ENCODE data around the gene C1orf226. TPM values are rescaled to one million over a fixed set of nuclear protein-coding genes. Genes with fewer than 3 reads are reported as not detected.
A peak's percentile ranks its signal among the peaks of the same experiment; 100 is the strongest.

C1orf226 gene
- total and polyA plus RNA-seq, 9 of the 15 experiments (the other 6 are each of a cell fraction or from before 2014, with no cell fraction given), result 0.10 to 1.4 (median 0.47) TPM

DNA sequence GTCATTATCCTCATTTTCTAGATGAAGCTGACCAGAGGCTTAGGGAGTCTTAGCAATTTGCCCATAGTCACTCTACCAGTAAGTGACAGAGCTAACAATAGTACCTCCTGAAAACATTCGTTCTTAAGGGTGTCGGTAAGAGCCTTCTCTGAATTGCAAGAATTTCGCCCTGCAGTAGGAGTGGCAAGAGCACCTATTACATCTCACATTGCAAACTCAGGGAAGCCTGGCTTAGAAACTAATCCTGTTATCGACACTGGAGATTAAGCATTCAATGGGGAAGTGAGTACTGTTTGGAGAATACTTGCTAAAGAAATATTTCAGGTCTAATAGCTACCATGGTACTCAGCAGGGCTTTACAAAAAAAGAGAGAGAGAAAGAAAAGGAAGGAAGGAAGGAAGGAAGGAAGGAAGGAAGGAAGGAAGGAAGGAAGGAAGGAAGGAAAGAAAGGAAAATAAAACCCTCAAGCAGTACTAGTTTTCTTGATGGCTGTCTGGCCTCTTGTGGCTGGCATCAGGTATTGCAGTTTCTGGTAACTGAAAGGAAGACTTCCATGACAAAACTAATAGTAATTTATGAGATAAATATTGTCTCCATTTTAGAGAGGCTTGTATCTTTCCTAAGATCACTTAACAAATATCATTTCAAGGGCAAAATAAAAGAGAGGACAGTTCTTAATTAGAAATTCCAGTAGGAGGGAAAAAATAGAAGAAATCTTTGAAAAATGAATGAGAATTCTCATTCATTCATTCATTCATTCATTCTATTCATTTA is 10.4 kb downstream of the C1orf226 start (continued):
- TF ChIP-seq, protein P1, sequence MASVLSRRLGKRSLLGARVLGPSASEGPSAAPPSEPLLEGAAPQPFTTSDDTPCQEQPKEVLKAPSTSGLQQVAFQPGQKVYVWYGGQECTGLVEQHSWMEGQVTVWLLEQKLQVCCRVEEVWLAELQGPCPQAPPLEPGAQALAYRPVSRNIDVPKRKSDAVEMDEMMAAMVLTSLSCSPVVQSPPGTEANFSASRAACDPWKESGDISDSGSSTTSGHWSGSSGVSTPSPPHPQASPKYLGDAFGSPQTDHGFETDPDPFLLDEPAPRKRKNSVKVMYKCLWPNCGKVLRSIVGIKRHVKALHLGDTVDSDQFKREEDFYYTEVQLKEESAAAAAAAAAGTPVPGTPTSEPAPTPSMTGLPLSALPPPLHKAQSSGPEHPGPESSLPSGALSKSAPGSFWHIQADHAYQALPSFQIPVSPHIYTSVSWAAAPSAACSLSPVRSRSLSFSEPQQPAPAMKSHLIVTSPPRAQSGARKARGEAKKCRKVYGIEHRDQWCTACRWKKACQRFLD (CRISPR knock-in tag; IDR thresholded peaks at IDR 0.05), result no peak
- TF ChIP-seq, protein P2, sequence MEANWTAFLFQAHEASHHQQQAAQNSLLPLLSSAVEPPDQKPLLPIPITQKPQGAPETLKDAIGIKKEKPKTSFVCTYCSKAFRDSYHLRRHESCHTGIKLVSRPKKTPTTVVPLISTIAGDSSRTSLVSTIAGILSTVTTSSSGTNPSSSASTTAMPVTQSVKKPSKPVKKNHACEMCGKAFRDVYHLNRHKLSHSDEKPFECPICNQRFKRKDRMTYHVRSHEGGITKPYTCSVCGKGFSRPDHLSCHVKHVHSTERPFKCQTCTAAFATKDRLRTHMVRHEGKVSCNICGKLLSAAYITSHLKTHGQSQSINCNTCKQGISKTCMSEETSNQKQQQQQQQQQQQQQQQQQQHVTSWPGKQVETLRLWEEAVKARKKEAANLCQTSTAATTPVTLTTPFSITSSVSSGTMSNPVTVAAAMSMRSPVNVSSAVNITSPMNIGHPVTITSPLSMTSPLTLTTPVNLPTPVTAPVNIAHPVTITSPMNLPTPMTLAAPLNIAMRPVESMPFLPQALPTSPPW (CRISPR knock-in tag; IDR thresholded peaks at IDR 0.05), result no peak
- TF ChIP-seq, protein P3, sequence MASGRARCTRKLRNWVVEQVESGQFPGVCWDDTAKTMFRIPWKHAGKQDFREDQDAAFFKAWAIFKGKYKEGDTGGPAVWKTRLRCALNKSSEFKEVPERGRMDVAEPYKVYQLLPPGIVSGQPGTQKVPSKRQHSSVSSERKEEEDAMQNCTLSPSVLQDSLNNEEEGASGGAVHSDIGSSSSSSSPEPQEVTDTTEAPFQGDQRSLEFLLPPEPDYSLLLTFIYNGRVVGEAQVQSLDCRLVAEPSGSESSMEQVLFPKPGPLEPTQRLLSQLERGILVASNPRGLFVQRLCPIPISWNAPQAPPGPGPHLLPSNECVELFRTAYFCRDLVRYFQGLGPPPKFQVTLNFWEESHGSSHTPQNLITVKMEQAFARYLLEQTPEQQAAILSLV (tag; IDR thresholded peaks at IDR 0.05), result no peak
- TF ChIP-seq SUPT5H (IDR thresholded peaks at IDR 0.05) (no peak), ZC3H4 (CRISPR knock-in tag; IDR thresholded peaks at IDR 0.05; ENCODE audit: borderline replicate concordance) (no peak), MBD2 (IDR thresholded peaks at IDR 0.05; ENCODE audit: borderline replicate concordance, low read depth) (no peak), TCF3 (CRISPR knock-in tag; IDR thresholded peaks at IDR 0.05) (no peak; the same call in 1 of the 2 replicates), FOXP1 (CRISPR knock-in tag; IDR thresholded peaks at IDR 0.05) (no peak), HNRNPH1 (optimal IDR thresholded peaks at IDR 0.05; ENCODE audit: low read depth, low read length) (no peak)
- TF ChIP-seq, protein P4, sequence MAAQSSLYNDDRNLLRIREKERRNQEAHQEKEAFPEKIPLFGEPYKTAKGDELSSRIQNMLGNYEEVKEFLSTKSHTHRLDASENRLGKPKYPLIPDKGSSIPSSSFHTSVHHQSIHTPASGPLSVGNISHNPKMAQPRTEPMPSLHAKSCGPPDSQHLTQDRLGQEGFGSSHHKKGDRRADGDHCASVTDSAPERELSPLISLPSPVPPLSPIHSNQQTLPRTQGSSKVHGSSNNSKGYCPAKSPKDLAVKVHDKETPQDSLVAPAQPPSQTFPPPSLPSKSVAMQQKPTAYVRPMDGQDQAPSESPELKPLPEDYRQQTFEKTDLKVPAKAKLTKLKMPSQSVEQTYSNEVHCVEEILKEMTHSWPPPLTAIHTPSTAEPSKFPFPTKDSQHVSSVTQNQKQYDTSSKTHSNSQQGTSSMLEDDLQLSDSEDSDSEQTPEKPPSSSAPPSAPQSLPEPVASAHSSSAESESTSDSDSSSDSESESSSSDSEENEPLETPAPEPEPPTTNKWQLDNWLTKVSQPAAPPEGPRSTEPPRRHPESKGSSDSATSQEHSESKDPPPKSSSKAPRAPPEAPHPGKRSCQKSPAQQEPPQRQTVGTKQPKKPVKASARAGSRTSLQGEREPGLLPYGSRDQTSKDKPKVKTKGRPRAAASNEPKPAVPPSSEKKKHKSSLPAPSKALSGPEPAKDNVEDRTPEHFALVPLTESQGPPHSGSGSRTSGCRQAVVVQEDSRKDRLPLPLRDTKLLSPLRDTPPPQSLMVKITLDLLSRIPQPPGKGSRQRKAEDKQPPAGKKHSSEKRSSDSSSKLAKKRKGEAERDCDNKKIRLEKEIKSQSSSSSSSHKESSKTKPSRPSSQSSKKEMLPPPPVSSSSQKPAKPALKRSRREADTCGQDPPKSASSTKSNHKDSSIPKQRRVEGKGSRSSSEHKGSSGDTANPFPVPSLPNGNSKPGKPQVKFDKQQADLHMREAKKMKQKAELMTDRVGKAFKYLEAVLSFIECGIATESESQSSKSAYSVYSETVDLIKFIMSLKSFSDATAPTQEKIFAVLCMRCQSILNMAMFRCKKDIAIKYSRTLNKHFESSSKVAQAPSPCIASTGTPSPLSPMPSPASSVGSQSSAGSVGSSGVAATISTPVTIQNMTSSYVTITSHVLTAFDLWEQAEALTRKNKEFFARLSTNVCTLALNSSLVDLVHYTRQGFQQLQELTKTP (IDR thresholded peaks at IDR 0.05; ENCODE audit: low read depth in 1 of 2, partially characterized antibody in 2 of 2), result peak; percentile 62 to 74
- TF ChIP-seq, protein P5, sequence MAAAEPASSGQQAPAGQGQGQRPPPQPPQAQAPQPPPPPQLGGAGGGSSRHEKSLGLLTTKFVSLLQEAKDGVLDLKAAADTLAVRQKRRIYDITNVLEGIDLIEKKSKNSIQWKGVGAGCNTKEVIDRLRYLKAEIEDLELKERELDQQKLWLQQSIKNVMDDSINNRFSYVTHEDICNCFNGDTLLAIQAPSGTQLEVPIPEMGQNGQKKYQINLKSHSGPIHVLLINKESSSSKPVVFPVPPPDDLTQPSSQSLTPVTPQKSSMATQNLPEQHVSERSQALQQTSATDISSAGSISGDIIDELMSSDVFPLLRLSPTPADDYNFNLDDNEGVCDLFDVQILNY (CRISPR knock-in tag; IDR thresholded peaks at IDR 0.05), result no peak
